Neural cell (in vitro differentiated cells): Measurements from ENCODE around the gene BRICD5. TPM values are rescaled to one million over a fixed set of nuclear protein-coding genes. Genes with fewer than 3 reads are reported as not detected.

Experiments used
- H2AFZ ChIP-seq: fragments of 200-600, 300-800 bp; sonication (generic), shearing (Covaris generic); 2 replicates; pipeline ENCODE4 v1.6.0; 2014; ENCODE audit warnings: low read depth, mild to moderate bottlenecking, antibody characterized with exemption, low read length, moderate library complexity
- H3F3A ChIP-seq: fragments of 200-600 bp; shearing (Covaris generic); 2 replicates; pipeline ENCODE4 v1.6.1; 2016; ENCODE audit warnings: mild to moderate bottlenecking, moderate library complexity, mixed read lengths, antibody characterized with exemption, low read length; ENCODE audit not compliant: insufficient read depth, poor library complexity, severe bottlenecking
- H3K27ac ChIP-seq: fragments of 200-600, 300-800 bp; sonication (generic), shearing (Covaris generic); 2 replicates; pipeline ENCODE4 v1.5.1; 2014; ENCODE audit warnings: mild to moderate bottlenecking, low read length, moderate library complexity
- H3K27me3 ChIP-seq: fragments of 300-800, 200-600 bp; sonication (generic), shearing (Covaris generic); 2 replicates; pipeline ENCODE4 v1.6.0; 2014; ENCODE audit warnings: mild to moderate bottlenecking, low read depth, low read length, moderate library complexity; ENCODE audit not compliant: insufficient read depth
- H3K36me3 ChIP-seq: fragments of 300-800, 200-600 bp; sonication (generic), shearing (Covaris generic); 2 replicates; pipeline ENCODE4 v1.5.1; 2014; ENCODE audit warnings: mild to moderate bottlenecking, antibody characterized with exemption, low read length, moderate library complexity; ENCODE audit not compliant: insufficient read depth
- H3K4me2 ChIP-seq: fragments of 300-800, 200-600 bp; sonication (generic), shearing (Covaris generic); 2 replicates; pipeline ENCODE4 v1.6.0; 2014; ENCODE audit warnings: mild to moderate bottlenecking, low read length
- H3K4me3 ChIP-seq: fragments of 300-800, 200-600 bp; sonication (generic), shearing (Covaris generic); 2 replicates; pipeline ENCODE4 v1.5.1; 2014; ENCODE audit warnings: mild to moderate bottlenecking, low read length, moderate library complexity
- H3K79me2 ChIP-seq: fragments of 200-600 bp; shearing (Covaris generic); replicated peaks from 2 replicates; pipeline ENCODE4 v1.6.0; 2014; ENCODE audit warnings: mild to moderate bottlenecking, low read length, moderate library complexity; ENCODE audit not compliant: insufficient read depth
- H3K9ac ChIP-seq: fragments of 300-800, 200-600 bp; sonication (generic), shearing (Covaris generic); 2 replicates; pipeline ENCODE4 v1.6.1; 2016; ENCODE audit warnings: mild to moderate bottlenecking, low read length, mixed read lengths
- H3K9me2 ChIP-seq: fragments of 200-600 bp; shearing (Covaris generic); 2 replicates; pipeline ENCODE4 v1.6.1; 2016; ENCODE audit warnings: mild to moderate bottlenecking, low read length, mixed read lengths; ENCODE audit not compliant: insufficient read depth
- H3K9me3 ChIP-seq: fragments of 200-600, 300-800 bp; sonication (generic), shearing (Covaris generic); 2 replicates; pipeline ENCODE4 v1.6.1; 2016; ENCODE audit warnings: mild to moderate bottlenecking, mixed run types, low read length, moderate library complexity, mixed read lengths
- H4K20me1 ChIP-seq: fragments of 200-600 bp; shearing (Covaris generic); 2 replicates; pipeline ENCODE4 v1.6.1; 2016; ENCODE audit warnings: mild to moderate bottlenecking, mixed run types; ENCODE audit not compliant: insufficient read depth
- CTCF ChIP-seq: fragments of 450-650 bp; IDR thresholded peaks from 2 replicates; pipeline ENCODE4 v1.5.1; 2014; ENCODE audit warnings: antibody characterized with exemption, mild to moderate bottlenecking, moderate library complexity; ENCODE audit not compliant: poor library complexity, severe bottlenecking
- EP300 ChIP-seq: fragments of 450-650 bp; conservative IDR thresholded peaks from 2 replicates; pipeline ENCODE4 v1.6.1; 2014; ENCODE audit warnings: antibody characterized with exemption, mild to moderate bottlenecking, moderate library complexity; ENCODE audit not compliant: poor library complexity, severe bottlenecking
- EZH2 ChIP-seq: fragments of 200-600, 300-800 bp; shearing (Covaris generic), sonication (generic); IDR thresholded peaks from 2 replicates; pipeline ENCODE4 v1.6.1; 2014; ENCODE audit warnings: antibody characterized with exemption, low read length, borderline replicate concordance, mild to moderate bottlenecking; ENCODE audit not compliant: insufficient read depth, poor library complexity, severe bottlenecking
- MXI1 ChIP-seq: fragments of 450-650 bp; conservative IDR thresholded peaks from 2 replicates; pipeline ENCODE4 v1.6.1; 2014; ENCODE audit warnings: antibody characterized with exemption, mild to moderate bottlenecking; ENCODE audit not compliant: poor library complexity, severe bottlenecking
- POLR2AphosphoS5 ChIP-seq: IDR thresholded peaks from 2 replicates; pipeline ENCODE4 v1.6.1; 2012
- RAD21 ChIP-seq: fragments of 450-650 bp; conservative IDR thresholded peaks from 2 replicates; pipeline ENCODE4 v1.6.1; 2014; ENCODE audit warnings: antibody characterized with exemption, mild to moderate bottlenecking, moderate library complexity
- REST ChIP-seq: IDR thresholded peaks from 2 replicates; pipeline ENCODE4 v1.6.1; 2012; ENCODE audit warnings: borderline replicate concordance
- SMC3 ChIP-seq: fragments of 450-650 bp; conservative IDR thresholded peaks from 2 replicates; pipeline ENCODE4 v1.6.1; 2014; ENCODE audit warnings: antibody characterized with exemption, mild to moderate bottlenecking, moderate library complexity; ENCODE audit not compliant: poor library complexity
- TAF1 ChIP-seq: IDR thresholded peaks from 2 replicates; pipeline ENCODE4 v1.6.1; 2012; ENCODE audit warnings: low read depth
- polyA plus RNA-seq: library from polyadenylated mRNA; depleted of rRNA; stranded (reverse); fragments of >200 nt; gene quantifications from 2 replicates; pipeline ENCODE4 v1.2.3, GENCODE V29; 2014

Gene BRICD5
- polyA plus RNA-seq, 1 donor from 2014 or later = 39.2 TPM

- Histone ChIP-seq H3K27ac (peak overlapping the region; percentile 69), H3K79me2 (no peaks in the 10 kb centered on the region), H2AFZ (no peak overlapping the region), H3K9me2 (no peaks in the 10 kb centered on the region), H3K27me3 (no peaks in the 10 kb centered on the region), H3K36me3 (no peaks in the 10 kb centered on the region), H3K4me3 (peak overlapping the region; percentile 46), H3F3A (no peaks in the 10 kb centered on the region), H3K9me3 (no peaks in the 10 kb centered on the region), H3K9ac (peak overlapping the region; percentile 45), H4K20me1 (no peaks in the 10 kb centered on the region), H3K4me2 (no peak overlapping the region)
- TF ChIP-seq TAF1 (no peak), SMC3 (peak; percentile 8), EP300 (peak; percentile 57), CTCF (peak; percentile 40), REST (no peak), POLR2AphosphoS5 (peak; percentile 59)
Observed at GRCh38 chr16:2174396-2175131, 36.1 kb downstream of the BRICD5 start.

- H2AFZ ChIP-seq = no peak overlapping the region
- TF ChIP-seq EZH2 = no peak
- no peak for TF ChIP-seq TAF1
- no peak for TF ChIP-seq POLR2AphosphoS5
- no peak for TF ChIP-seq MXI1
- TF ChIP-seq CTCF = no peak
- no peak for TF ChIP-seq RAD21
- TF ChIP-seq SMC3 = no peak
- no peak for TF ChIP-seq REST
- TF ChIP-seq EP300 = no peak
- H3K9me3 ChIP-seq = no peaks in the 10 kb centered on the region
- H3K27me3 ChIP-seq = no peaks in the 10 kb centered on the region
- peak overlapping the region; percentile 69 for H3K27ac ChIP-seq
- no peaks in the 10 kb centered on the region for H4K20me1 ChIP-seq
- H3K9ac ChIP-seq = peak overlapping the region; percentile 45
- no peak overlapping the region for H3K4me2 ChIP-seq
- H3K79me2 ChIP-seq = no peaks in the 10 kb centered on the region
- peak overlapping the region; percentile 46 for H3K4me3 ChIP-seq
- no peaks in the 10 kb centered on the region for H3F3A ChIP-seq
- H3K9me2 ChIP-seq = no peaks in the 10 kb centered on the region
- no peaks in the 10 kb centered on the region for H3K36me3 ChIP-seq
Observed at GRCh38 chr16:2173916-2174315, 36.7 kb downstream of the BRICD5 start.
